Effector memory CD4-positive, alpha-beta T cell (primary cell): ENCODE data around the gene SLC39A7.

ENCODE experiments used
- DNase-seq, 3 donors: peaks; one replicate each; pipeline ENCODE4 v3.0.0-alpha.2; 2020
- H3K27ac ChIP-seq: 2 replicates; pipeline ENCODE4 v1.7.0; 2013; ENCODE audit warnings: mild to moderate bottlenecking, low read length, moderate library complexity; ENCODE audit not compliant: insufficient read depth, poor library complexity, severe bottlenecking
- H3K27me3 ChIP-seq: replicated peaks from 2 replicates; pipeline ENCODE4 v1.7.0; 2013; ENCODE audit warnings: mild to moderate bottlenecking, low read length; ENCODE audit not compliant: insufficient read depth, control insufficient read depth, poor library complexity, severe bottlenecking
- H3K36me3 ChIP-seq: 2 replicates; pipeline ENCODE4 v1.7.0; 2013; ENCODE audit warnings: mild to moderate bottlenecking, low read length, moderate library complexity; ENCODE audit not compliant: control insufficient read depth, insufficient read depth
- H3K4me1 ChIP-seq: 2 replicates; pipeline ENCODE4 v1.7.0; 2013; ENCODE audit warnings: low read length, mild to moderate bottlenecking; ENCODE audit not compliant: control insufficient read depth, insufficient read depth, poor library complexity, severe bottlenecking
- H3K4me3 ChIP-seq: 2 replicates; pipeline ENCODE4 v1.7.0; 2013; ENCODE audit warnings: low read length, low read depth, mild to moderate bottlenecking; ENCODE audit not compliant: insufficient read depth, poor library complexity, severe bottlenecking
- H3K9me3 ChIP-seq: 2 replicates; pipeline ENCODE4 v1.7.0; 2013; ENCODE audit warnings: mild to moderate bottlenecking, low read length, moderate library complexity; ENCODE audit not compliant: control insufficient read depth

The SLC39A7 gene

GRCh38 chr6:33251395-33252012, 50.8 kb downstream of the SLC39A7 start:
- Histone ChIP-seq H3K27me3 (no peaks in the 10 kb centered on the region), H3K4me3 (no peak overlapping the region), H3K27ac (no peak overlapping the region), H3K4me1 (peaks cover 24% of the 10 kb centered on the region), H3K9me3 (no peaks in the 10 kb centered on the region), H3K36me3 (peaks cover 4% of the 10 kb centered on the region)
- no peak for DNase-seq

GRCh38 chr6:33252759-33253158, 52.1 kb downstream of the SLC39A7 start:
- no peak for DNase-seq
- Histone ChIP-seq H3K9me3 (no peaks in the 10 kb centered on the region), H3K36me3 (peaks cover 4% of the 10 kb centered on the region), H3K4me1 (peaks cover 24% of the 10 kb centered on the region), H3K27ac (no peak overlapping the region), H3K27me3 (no peaks in the 10 kb centered on the region), H3K4me3 (no peak overlapping the region)
